Colon (tissue), 2 donors: ENCODE results near the gene ERC1.
"Not testable (repeated sequence)": the region's sequence is repeated elsewhere in the genome, so short reads cannot be mapped to it uniquely, and the experiment has no call there.

Experiments used
- FAIRE-seq: peaks from 2 replicates; lab custom pipeline; 2012; peaks lifted over from hg19 to GRCh38; lab: Jason Lieb, UNC
- donor health status: control.
- donor health status: control.

ERC1 gene

GRCh38 chr12:1078002-1078401 is 87.0 kb downstream of the ERC1 start:
- no peak for FAIRE-seq

- FAIRE-seq: no peak
These were observed 89.6 kb downstream of the ERC1 start for GRCh38 chr12:1080520-1081223.

- no peak for FAIRE-seq
These were observed 92.3 kb downstream of the ERC1 start for GRCh38 chr12:1083151-1083888.

- no peak for FAIRE-seq
These were observed 92.9 kb downstream of the ERC1 start for GRCh38 chr12:1083889-1084262.

GRCh38 chr12:1091350-1091749 is 100.3 kb downstream of the ERC1 start:
- FAIRE-seq: no peak

GRCh38 chr12:1093166-1093751 is 102.2 kb downstream of the ERC1 start:
- no peak for FAIRE-seq

GRCh38 chr12:1094714-1095113 is 103.7 kb downstream of the ERC1 start:
- no peak for FAIRE-seq

GRCh38 chr12:1099158-1099557 is 108.1 kb downstream of the ERC1 start:
- no peak for FAIRE-seq

- FAIRE-seq: not testable (repeated sequence)
These were observed 108.6 kb downstream of the ERC1 start for GRCh38 chr12:1099618-1100017.

- FAIRE-seq: no peak
These were observed 111.1 kb downstream of the ERC1 start for GRCh38 chr12:1102115-1102514.

- FAIRE-seq: no peak
These were observed 111.9 kb downstream of the ERC1 start for GRCh38 chr12:1102791-1103450.

GRCh38 chr12:1103632-1104031 is 112.6 kb downstream of the ERC1 start:
- FAIRE-seq: no peak

GRCh38 chr12:1104088-1104800 is 113.2 kb downstream of the ERC1 start:
- no peak for FAIRE-seq

- FAIRE-seq: no peak
These were observed 116.6 kb downstream of the ERC1 start for GRCh38 chr12:1107669-1108068.

- no peak for FAIRE-seq
These were observed 117.3 kb downstream of the ERC1 start for GRCh38 chr12:1108276-1108675.

- FAIRE-seq: no peak
These were observed 124.6 kb downstream of the ERC1 start for GRCh38 chr12:1115484-1116231.

- FAIRE-seq: no peak
These were observed 126.3 kb downstream of the ERC1 start for GRCh38 chr12:1117371-1117770.

- FAIRE-seq: peak; percentile 10
These were observed 127.0 kb downstream of the ERC1 start for GRCh38 chr12:1117970-1118563.

GRCh38 chr12:1122786-1123185 is 131.8 kb downstream of the ERC1 start:
- FAIRE-seq: no peak

- no peak for FAIRE-seq
These were observed 135.1 kb downstream of the ERC1 start for GRCh38 chr12:1126091-1126490.

- no peak for FAIRE-seq
These were observed 136.0 kb downstream of the ERC1 start for GRCh38 chr12:1127021-1127420.
